ENCODE measurements around the gene NUDT4.

Gene NUDT4

DNA sequence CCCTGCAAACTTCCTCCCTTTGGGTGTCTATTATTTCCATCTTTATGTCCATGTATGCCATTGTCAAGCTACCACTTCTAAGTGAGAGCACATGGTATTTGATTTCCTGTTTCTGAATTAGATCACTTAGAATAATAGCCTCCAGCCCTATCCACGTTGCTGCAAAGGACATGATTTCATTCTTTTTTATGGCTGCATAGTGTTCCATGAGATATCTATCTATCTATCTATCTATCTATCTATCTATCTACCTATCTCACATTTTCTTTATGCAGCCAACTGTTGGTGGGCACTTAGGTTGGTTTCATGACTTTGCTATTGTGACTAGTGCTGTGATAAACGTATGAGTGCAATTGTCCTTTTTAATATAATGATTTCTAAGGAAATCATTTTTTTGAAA, 78.4 kb downstream of the NUDT4 start:
- no peak for DNase-seq

All from amygdala (tissue), 56 donors.